Prostate gland (tissue), 2 donors: ENCODE results near the gene IPP.

Source experiments
- POLR2A ChIP-seq: fragments of 450-650 bp; IDR thresholded peaks from one replicate; pipeline ENCODE4 v1.6.1; 2016; ENCODE audit warnings: antibody characterized with exemption, mild to moderate bottlenecking
- POLR2AphosphoS5 ChIP-seq: sonication (generic); formaldehyde crosslinking; IDR thresholded peaks from one replicate; pipeline ENCODE4 v1.6.1; 2017; ENCODE audit warnings: antibody characterized with exemption
- TF ChIP-seq, protein P1 (sequence below), 4 experiments: fragments of 200-600 bp in 2 of 4; fragments of 450-650 bp in 2 of 4; sonication (generic) in 2 of 4; IDR thresholded peaks; 1 replicate in 3 of 4; 2 replicates in 1 of 4; pipeline ENCODE4 v1.5.1; 2016 to 2019; ENCODE audit warnings: antibody characterized with exemption in 4 of 4, mild to moderate bottlenecking in 2 of 4, moderate library complexity in 2 of 4

DNA sequence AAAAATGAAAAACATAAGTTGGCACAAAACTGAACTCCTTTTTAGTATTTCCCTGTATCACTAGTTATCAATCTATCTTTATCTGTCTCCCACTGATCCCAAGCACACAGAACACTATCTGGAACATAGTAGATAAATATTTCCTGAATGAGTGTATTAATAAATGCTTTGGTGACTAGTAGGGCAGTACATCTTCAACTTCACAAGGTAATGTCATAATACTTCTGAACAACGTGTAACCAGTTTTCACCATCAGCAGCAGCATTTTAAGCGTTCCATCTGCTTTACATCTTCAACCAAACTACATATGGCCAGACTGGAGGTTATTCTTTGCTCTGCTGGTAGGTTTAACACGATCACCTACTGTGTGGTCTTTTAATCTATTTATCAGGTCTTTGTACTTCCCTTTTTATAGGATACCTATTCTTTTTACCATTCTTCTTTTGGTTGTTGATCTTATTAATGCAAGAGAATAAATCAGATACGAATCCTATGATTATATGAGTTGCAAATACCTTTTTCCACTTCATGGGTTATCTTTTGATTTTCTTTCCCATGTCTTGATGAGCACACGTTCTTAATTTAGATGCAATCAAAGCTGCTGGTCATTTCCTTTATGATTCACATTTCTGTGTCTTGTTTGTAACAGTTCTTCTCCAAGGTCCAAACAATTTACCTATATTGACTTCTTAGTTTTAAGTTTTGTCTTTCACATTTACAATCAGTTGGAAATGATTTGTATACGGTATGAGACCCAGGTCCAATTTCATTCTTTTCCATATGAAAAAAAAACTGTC is 80.4 kb downstream of the IPP start:
- TF ChIP-seq, protein P1, sequence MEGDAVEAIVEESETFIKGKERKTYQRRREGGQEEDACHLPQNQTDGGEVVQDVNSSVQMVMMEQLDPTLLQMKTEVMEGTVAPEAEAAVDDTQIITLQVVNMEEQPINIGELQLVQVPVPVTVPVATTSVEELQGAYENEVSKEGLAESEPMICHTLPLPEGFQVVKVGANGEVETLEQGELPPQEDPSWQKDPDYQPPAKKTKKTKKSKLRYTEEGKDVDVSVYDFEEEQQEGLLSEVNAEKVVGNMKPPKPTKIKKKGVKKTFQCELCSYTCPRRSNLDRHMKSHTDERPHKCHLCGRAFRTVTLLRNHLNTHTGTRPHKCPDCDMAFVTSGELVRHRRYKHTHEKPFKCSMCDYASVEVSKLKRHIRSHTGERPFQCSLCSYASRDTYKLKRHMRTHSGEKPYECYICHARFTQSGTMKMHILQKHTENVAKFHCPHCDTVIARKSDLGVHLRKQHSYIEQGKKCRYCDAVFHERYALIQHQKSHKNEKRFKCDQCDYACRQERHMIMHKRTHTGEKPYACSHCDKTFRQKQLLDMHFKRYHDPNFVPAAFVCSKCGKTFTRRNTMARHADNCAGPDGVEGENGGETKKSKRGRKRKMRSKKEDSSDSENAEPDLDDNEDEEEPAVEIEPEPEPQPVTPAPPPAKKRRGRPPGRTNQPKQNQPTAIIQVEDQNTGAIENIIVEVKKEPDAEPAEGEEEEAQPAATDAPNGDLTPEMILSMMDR (IDR thresholded peaks at IDR 0.05), result no peak
- no peak for TF ChIP-seq POLR2AphosphoS5
- no peak for TF ChIP-seq POLR2A
